Naive thymus-derived CD4-positive, alpha-beta T cell (primary cell): ENCODE data around the gene KIF16B. TPM values are rescaled to one million over a fixed set of nuclear protein-coding genes. Genes with fewer than 3 reads are reported as not detected.

Experiments used
- ATAC-seq: fragments of 150-1000 bp; cut with Tn5 transposase; 2 replicates; pipeline ENCODE4 v1.10.0; 2021; ENCODE audit warnings: mild to moderate bottlenecking, moderate library complexity
- CTCF ChIA-PET: fragments of 350-600 bp; sonication (Branson Sonifier 250); formaldehyde crosslinking; loops from one replicate; lab custom pipeline; 2021; ENCODE audit warnings: antibody characterized with exemption; lab: Charles Lee
- POLR2A ChIA-PET: fragments of 350-600 bp; sonication (Branson Sonifier 250); formaldehyde crosslinking; loops from one replicate; lab custom pipeline; 2021; ENCODE audit warnings: antibody characterized with exemption, inconsistent platforms; lab: Charles Lee
- DNase-seq, 9 donors: peaks; one replicate each; pipeline versions ENCODE4 v3.0.0 to v3.0.0-alpha.2; 2020 to 2022; ENCODE audit warnings: mixed read lengths in 1 of 9
- H3K27ac ChIP-seq: one replicate; pipeline ENCODE4 v1.7.0; 2013; ENCODE audit warnings: mild to moderate bottlenecking, low read depth, low read length, moderate library complexity
- H3K27me3 ChIP-seq, 2 donors: one replicate each; pipeline ENCODE4 v1.7.0; 2013; ENCODE audit warnings: low read length in 2 of 2, mild to moderate bottlenecking in 2 of 2, moderate library complexity in 2 of 2; ENCODE audit not compliant: control insufficient read depth in 2 of 2, insufficient read depth in 2 of 2
- H3K36me3 ChIP-seq, 3 experiments: 1 replicate in 2 of 3; 2 replicates in 1 of 3; pipeline ENCODE4 v1.7.0; 2013; ENCODE audit warnings: low read length in 3 of 3, mild to moderate bottlenecking in 3 of 3, moderate library complexity in 1 of 3; ENCODE audit not compliant: insufficient read depth in 3 of 3, control insufficient read depth in 2 of 3
- H3K4me1 ChIP-seq, 2 donors: one replicate each; pipeline ENCODE4 v1.7.0; 2013; ENCODE audit warnings: low read length in 2 of 2, mild to moderate bottlenecking in 2 of 2, moderate library complexity in 1 of 2; ENCODE audit not compliant: control insufficient read depth in 2 of 2, insufficient read depth in 2 of 2
- H3K4me3 ChIP-seq: 2 replicates; pipeline ENCODE4 v1.7.0; 2013; ENCODE audit warnings: mild to moderate bottlenecking, low read length
- H3K9me3 ChIP-seq, 3 experiments: 1 replicate in 2 of 3; 2 replicates in 1 of 3; pipeline ENCODE4 v1.7.0; 2013; ENCODE audit warnings: low read length in 3 of 3; ENCODE audit not compliant: control insufficient read depth in 2 of 3
- H3K27ac Mint-ChIP-seq, 9 donors: one replicate each; pipeline ENCODE4 v1.8.0; 2020 to 2022; ENCODE audit warnings: mixed read lengths in 9 of 9, mild to moderate bottlenecking in 8 of 9, moderate library complexity in 5 of 9, inconsistent platforms in 2 of 9
- H3K27me3 Mint-ChIP-seq, 5 donors: one replicate each; pipeline ENCODE4 v1.8.0; 2021 to 2022; ENCODE audit warnings: mixed read lengths in 5 of 5, mild to moderate bottlenecking in 1 of 5
- H3K36me3 Mint-ChIP-seq, 5 donors: one replicate each; pipeline ENCODE4 v1.8.0; 2020 to 2022; ENCODE audit warnings: mixed read lengths in 5 of 5, mild to moderate bottlenecking in 3 of 5, inconsistent platforms in 1 of 5
- H3K4me1 Mint-ChIP-seq, 7 donors: one replicate each; pipeline ENCODE4 v1.8.0; 2020 to 2022; ENCODE audit warnings: mixed read lengths in 7 of 7, mild to moderate bottlenecking in 3 of 7, inconsistent platforms in 1 of 7
- H3K4me3 Mint-ChIP-seq, 10 donors: one replicate each; pipeline ENCODE4 v1.8.0; 2020 to 2022; ENCODE audit warnings: mild to moderate bottlenecking in 10 of 10, mixed read lengths in 10 of 10, moderate library complexity in 6 of 10, inconsistent platforms in 2 of 10
- H3K9me3 Mint-ChIP-seq, 11 donors: one replicate each; pipeline ENCODE4 v1.8.0; 2020 to 2022; ENCODE audit warnings: mixed read lengths in 11 of 11, mild to moderate bottlenecking in 4 of 11, inconsistent platforms in 1 of 11, moderate library complexity in 1 of 11
- intact Hi-C, 2 donors: fragments of 100-400 bp; cut with micrococcal nuclease; formaldehyde crosslinking; loops; one replicate each; pipeline ENCODE4 v1.15.1; 2023
- polyA plus RNA-seq, 2 donors: library from polyadenylated mRNA; unstranded; fragments of 300-500 nt; fragmentation: Illumina TruSeq; gene quantifications; one replicate each; pipeline ENCODE4 v1.2.3, GENCODE V29; 2021
- total RNA-seq, 6 experiments: library from RNA in 5 of 6; stranded (reverse) in 5 of 6; gene quantifications; 1 replicate in 5 of 6; 2 replicates in 1 of 6; pipeline ENCODE4 v1.2.3 and lab custom pipeline; 2021 to 2026

The KIF16B gene
- total and polyA plus RNA-seq, 7 experiments from 2014 or later, result 6.0 to 13.7 (median 10.3) TPM

DNA sequence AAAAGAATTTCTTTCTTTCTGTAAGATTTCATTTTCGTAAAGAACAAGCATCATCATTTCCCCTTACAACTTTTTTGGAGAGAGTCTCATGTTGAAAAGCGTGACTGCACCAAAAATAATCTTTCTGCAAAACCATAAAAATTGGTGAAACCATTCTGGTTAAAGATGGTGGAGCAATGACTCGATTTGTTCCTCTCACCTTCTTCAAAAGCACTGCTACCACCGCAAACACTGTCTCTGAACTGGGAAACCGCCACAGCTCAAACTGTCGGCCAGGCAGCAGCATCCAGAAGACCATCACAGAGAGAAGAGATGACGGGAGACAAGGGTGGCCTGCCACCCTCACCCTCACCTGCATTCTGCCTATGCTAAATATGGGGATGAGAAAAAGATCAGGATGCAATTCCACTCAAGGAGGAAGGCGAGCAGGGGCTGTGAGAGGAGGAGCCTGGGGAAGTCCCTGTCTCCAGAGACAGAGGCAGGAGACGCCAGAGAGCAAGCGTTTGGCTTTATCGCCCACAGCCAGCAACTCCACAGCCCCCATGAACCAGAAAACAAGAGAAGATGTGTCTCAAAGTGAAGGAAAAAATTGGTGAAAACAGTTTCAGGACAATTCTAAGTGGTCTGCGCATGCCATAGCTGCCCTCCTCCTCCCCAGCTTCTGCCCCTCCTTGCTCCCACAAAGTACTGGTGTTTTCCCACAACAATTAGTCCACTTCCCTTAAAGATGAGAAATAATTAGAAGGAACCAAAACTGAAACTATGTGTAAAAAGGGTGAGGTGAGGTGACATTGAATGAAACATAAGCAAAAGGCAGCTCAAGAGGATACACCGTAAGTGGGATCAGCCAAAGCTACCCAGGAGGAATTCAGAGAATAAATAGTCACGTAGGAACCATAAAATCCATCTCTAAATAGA, 255.5 kb downstream of the KIF16B start:
- ATAC-seq (no peak), DNase-seq (no peak)
- no peaks in the 10 kb centered on the region for H3K4me1 ChIP-seq
- peaks cover 0 to 4% (median 0%) of the 10 kb centered on the region in 3 experiments for H3K36me3 ChIP-seq
- H3K4me3 ChIP-seq, result no peak overlapping the region
- Mint-ChIP-seq H3K27ac (no peak overlapping the region), H3K4me1 (peaks cover 0 to 6% (median 0%) of the 10 kb centered on the region in 7 donors), H3K4me3 (no peak overlapping the region), H3K27me3 (no peaks in the 10 kb centered on the region), H3K9me3 (peaks cover 0 to 3% (median 0%) of the 10 kb centered on the region in 11 donors), H3K36me3 (peaks cover 5 to 81% (median 68%) of the 10 kb centered on the region in 5 donors)
- POLR2A ChIA-PET, result no interaction called here
- CTCF ChIA-PET, result no interaction called here
- no peaks in the 10 kb centered on the region for H3K9me3 ChIP-seq
- intact Hi-C loops, result no loop called here
- H3K27me3 ChIP-seq, result no peaks in the 10 kb centered on the region
- H3K27ac ChIP-seq, result no peak overlapping the region

DNA sequence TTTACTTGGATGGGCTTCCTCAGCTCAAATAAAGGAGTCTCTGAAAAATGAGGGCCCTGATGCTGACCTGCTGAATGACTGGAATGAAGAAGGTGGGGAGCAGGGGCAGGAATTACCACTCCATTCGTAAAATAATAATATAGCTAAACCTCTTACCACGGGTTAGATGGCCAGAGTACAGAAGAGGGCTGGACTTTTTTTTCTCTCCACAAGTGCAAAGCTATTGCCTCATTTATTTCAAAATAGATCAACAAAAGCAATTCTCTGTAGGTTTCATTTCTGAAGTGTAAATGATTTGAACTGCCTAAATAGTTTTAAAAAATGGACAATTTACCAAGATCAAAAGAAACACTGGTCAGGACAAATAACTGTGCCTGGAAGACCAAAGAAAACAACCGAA, 256.7 kb downstream of the KIF16B start:
- Mint-ChIP-seq H3K4me1 (peaks cover 0 to 6% (median 0%) of the 10 kb centered on the region in 7 donors), H3K36me3 (peaks cover 5 to 88% (median 76%) of the 10 kb centered on the region in 5 donors), H3K9me3 (peaks cover 0 to 3% (median 0%) of the 10 kb centered on the region in 11 donors), H3K27ac (no peak overlapping the region), H3K27me3 (no peaks in the 10 kb centered on the region), H3K4me3 (no peak overlapping the region)
- ATAC-seq, result no peak
- DNase-seq, result no peak
- H3K9me3 ChIP-seq, result no peaks in the 10 kb centered on the region
- CTCF ChIA-PET, result no interaction called here
- no peaks in the 10 kb centered on the region for H3K4me1 ChIP-seq
- peaks cover 0 to 4% (median 0%) of the 10 kb centered on the region in 3 experiments for H3K36me3 ChIP-seq
- H3K4me3 ChIP-seq, result no peak overlapping the region
- H3K27me3 ChIP-seq, result no peaks in the 10 kb centered on the region
- H3K27ac ChIP-seq, result no peak overlapping the region
- POLR2A ChIA-PET, result no interaction called here
- intact Hi-C loops, result no loop called here

DNA sequence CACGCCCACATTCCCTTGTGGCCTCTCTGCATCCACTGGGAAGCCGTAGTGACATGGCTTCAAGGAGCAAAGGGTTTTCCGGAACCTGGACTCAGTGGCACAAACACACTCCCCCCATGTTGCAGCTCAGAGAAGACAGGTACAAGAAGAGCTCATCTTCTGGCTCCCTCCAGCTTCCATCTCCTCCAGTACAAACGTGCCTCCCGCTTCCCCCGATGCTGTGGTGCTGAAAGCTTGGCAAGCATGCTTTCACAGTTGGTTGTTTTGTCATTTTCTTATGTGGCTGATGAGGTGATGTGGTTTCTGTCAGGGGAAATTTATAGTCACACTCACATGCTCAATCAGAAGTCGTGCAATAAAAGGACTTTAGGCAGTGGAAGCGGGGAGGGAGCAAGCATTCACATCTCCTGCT, 258.5 kb downstream of the KIF16B start:
- intact Hi-C loops, result no loop called here
- Mint-ChIP-seq H3K4me3 (no peak overlapping the region), H3K36me3 (peaks cover 6 to 95% (median 83%) of the 10 kb centered on the region in 5 donors), H3K27me3 (no peaks in the 10 kb centered on the region), H3K9me3 (peaks cover 0 to 3% (median 0%) of the 10 kb centered on the region in 11 donors), H3K4me1 (peaks cover 0 to 6% (median 0%) of the 10 kb centered on the region in 7 donors), H3K27ac (no peak overlapping the region)
- no peaks in the 10 kb centered on the region for H3K9me3 ChIP-seq
- ChIA-PET POLR2A (no interaction called here), CTCF (no interaction called here)
- no peak overlapping the region for H3K27ac ChIP-seq
- H3K4me1 ChIP-seq, result no peaks in the 10 kb centered on the region
- DNase-seq (no peak), ATAC-seq (no peak)
- H3K4me3 ChIP-seq, result no peak overlapping the region
- H3K27me3 ChIP-seq, result no peaks in the 10 kb centered on the region
- peaks cover 0 to 16% (median 0%) of the 10 kb centered on the region in 3 experiments for H3K36me3 ChIP-seq

DNA sequence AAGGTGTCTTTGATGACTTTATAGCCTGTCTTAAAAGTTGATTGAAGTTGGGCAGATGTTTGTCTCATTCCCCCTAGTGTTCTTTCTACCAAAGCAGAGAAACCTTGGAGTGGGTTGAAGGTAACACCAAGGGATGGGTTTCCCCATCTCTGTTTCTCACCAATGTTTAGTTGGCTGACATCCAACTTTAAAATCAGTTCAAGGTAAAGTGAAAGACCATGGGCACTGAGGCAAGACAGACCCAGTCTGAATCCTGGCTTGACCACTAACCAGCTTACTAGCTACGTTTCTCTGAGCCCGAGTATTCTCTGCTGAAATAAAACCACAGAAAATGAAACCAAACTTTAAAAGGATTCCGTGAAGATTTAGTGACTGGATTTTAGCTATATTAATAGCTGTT, 258.9 kb downstream of the KIF16B start:
- DNase-seq, result no peak
- H3K27ac ChIP-seq, result no peak overlapping the region
- no peak overlapping the region for H3K4me3 Mint-ChIP-seq
- no peak overlapping the region for H3K4me3 ChIP-seq
- H3K27me3 Mint-ChIP-seq, result no peaks in the 10 kb centered on the region
- H3K36me3 ChIP-seq, result peaks cover 0 to 16% (median 0%) of the 10 kb centered on the region in 3 experiments
- peaks cover 0 to 3% (median 0%) of the 10 kb centered on the region in 11 donors for H3K9me3 Mint-ChIP-seq
- H3K27me3 ChIP-seq, result no peaks in the 10 kb centered on the region
- CTCF ChIA-PET, result no interaction called here
- H3K4me1 Mint-ChIP-seq, result peaks cover 0 to 6% (median 0%) of the 10 kb centered on the region in 7 donors
- H3K4me1 ChIP-seq, result no peaks in the 10 kb centered on the region
- no peak overlapping the region for H3K27ac Mint-ChIP-seq
- H3K9me3 ChIP-seq, result no peaks in the 10 kb centered on the region
- peaks cover 6 to 93% (median 84%) of the 10 kb centered on the region in 5 donors for H3K36me3 Mint-ChIP-seq
- intact Hi-C loops, result no loop called here
- POLR2A ChIA-PET, result no interaction called here
- ATAC-seq, result no peak

DNA sequence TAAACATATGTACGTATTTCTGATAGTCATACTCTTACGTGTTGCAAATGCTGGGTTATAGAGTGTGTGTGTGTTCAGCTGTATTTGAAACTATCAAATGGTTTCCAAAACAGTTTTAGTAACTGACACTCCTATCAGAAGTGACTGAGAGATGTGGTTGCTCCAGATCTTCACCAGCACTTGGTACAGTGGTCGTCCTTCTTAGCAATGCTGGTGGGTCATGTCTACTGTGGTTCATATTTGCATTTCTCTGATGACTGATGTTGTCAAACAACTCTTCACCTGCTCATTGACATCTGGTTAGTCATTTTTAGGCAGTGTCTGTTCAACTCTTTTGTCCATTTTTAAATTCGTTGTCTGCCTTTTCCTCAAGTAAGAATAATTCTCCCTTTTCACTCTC, 259.3 kb downstream of the KIF16B start:
- no peak overlapping the region for H3K4me3 ChIP-seq
- no peak overlapping the region for H3K27ac ChIP-seq
- no peak for DNase-seq
- ATAC-seq, result no peak
- H3K9me3 ChIP-seq, result no peaks in the 10 kb centered on the region
- H3K4me1 ChIP-seq, result no peaks in the 10 kb centered on the region
- POLR2A ChIA-PET, result no interaction called here
- Mint-ChIP-seq H3K36me3 (peaks cover 6 to 93% (median 84%) of the 10 kb centered on the region in 5 donors), H3K27me3 (no peaks in the 10 kb centered on the region), H3K27ac (no peak overlapping the region), H3K4me1 (peaks cover 0 to 6% (median 0%) of the 10 kb centered on the region in 7 donors), H3K9me3 (peaks cover 0 to 3% (median 0%) of the 10 kb centered on the region in 11 donors), H3K4me3 (no peak overlapping the region)
- intact Hi-C loops, result no loop called here
- peaks cover 0 to 16% (median 0%) of the 10 kb centered on the region in 3 experiments for H3K36me3 ChIP-seq
- CTCF ChIA-PET, result no interaction called here
- H3K27me3 ChIP-seq, result no peaks in the 10 kb centered on the region

DNA sequence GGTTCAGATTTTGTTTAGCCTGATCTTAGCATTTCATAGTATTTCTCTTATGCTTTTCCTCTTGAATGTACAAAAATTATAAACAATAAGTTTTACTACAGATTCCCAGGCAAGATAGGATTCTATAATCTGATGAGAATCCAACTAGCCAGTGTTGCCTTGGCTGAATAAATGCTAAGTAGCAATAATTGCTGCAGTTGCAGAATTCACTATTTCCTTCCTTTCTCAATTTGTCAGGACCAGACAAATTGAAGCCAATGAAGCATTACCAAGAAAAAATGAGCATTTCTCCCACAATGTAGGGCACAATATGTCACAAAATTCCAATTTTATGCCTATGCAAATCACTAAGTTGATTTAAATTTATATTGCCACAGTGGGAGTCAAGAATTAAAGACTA, 260.2 kb downstream of the KIF16B start:
- no peaks in the 10 kb centered on the region for H3K9me3 ChIP-seq
- H3K4me1 ChIP-seq, result no peaks in the 10 kb centered on the region
- Mint-ChIP-seq H3K27ac (no peak overlapping the region), H3K4me1 (peaks cover 0 to 4% (median 0%) of the 10 kb centered on the region in 7 donors), H3K4me3 (no peak overlapping the region), H3K9me3 (peaks cover 0 to 2% (median 0%) of the 10 kb centered on the region in 11 donors), H3K36me3 (peaks cover 4 to 95% (median 85%) of the 10 kb centered on the region in 5 donors), H3K27me3 (no peaks in the 10 kb centered on the region)
- ATAC-seq (no peak), DNase-seq (no peak)
- ChIA-PET POLR2A (no interaction called here), CTCF (no interaction called here)
- intact Hi-C loops, result no loop called here
- H3K36me3 ChIP-seq, result peaks cover 0 to 16% (median 0%) of the 10 kb centered on the region in 3 experiments
- no peak overlapping the region for H3K4me3 ChIP-seq
- H3K27ac ChIP-seq, result no peak overlapping the region
- no peaks in the 10 kb centered on the region for H3K27me3 ChIP-seq
